CD4-positive, alpha-beta T cell treated with Interleukin-6 for 4 hours (primary cell): ENCODE measurements around the gene CACNA1S.
A peak's percentile ranks its signal among the peaks of the same experiment; 100 is the strongest.

Experiments used
- DNase-seq: peaks from one replicate; pipeline ENCODE4 v3.0.0-alpha.2; 2020; ENCODE audit warnings: mixed read lengths

CACNA1S gene

DNA sequence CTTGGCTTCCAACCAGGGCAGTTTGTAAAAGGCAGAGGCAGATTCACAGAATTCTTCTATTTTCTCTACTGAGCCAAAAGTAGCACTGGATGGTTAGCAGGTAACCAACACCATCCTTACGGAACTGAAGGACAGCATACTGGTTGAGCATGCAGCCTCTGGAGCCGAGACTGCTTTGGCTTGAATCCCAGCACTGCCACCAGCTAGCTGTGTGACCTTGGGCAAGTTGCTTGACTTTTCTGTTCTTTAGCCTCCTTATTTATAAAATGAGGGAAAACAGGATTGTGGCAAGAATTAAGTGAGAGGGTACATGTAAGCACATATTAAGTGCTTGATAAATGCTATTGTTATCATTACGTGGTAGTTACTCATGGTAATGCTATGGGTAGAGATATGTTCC, 19.5 kb downstream of the CACNA1S start:
- no peak for DNase-seq

DNA sequence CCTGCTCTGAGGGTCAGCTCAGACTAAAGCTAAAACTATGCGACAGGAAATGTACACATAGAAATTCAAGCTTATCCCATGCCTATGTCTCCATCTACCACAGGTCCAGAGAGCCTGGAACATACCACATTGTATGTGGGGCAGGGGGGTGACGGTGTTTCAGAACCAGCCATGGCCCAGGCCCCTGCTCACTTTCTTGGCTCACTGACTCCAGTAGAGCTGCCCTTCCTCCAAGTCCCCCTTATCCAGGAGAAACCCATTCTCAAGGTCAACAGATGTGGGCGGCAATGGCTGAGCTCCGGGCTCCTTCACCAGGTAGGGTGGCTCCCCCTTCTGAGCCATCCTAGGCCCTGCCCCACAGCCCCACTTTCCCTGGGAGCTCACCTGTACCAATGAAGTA, 21.0 kb downstream of the CACNA1S start:
- DNase-seq, result no peak

DNA sequence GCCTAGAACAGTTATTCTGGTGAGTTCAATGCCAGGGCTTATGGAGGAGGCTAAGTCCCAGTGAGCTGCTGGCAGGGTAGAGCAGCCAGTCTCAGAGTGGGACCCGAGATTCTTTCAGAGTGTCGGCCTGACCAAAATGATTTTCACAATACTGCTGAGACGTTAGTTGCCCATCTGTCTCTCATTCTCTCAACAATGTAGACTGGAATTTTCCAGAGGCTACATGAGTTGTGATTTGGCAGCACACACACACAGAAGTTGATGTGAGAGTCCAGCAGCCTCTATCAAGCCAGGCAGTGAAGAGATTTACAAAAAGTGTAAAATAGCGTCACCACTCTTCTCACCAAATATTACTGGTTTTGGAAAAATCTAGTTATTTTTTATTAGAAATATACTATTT, 21.7 kb downstream of the CACNA1S start:
- DNase-seq, result no peak

DNA sequence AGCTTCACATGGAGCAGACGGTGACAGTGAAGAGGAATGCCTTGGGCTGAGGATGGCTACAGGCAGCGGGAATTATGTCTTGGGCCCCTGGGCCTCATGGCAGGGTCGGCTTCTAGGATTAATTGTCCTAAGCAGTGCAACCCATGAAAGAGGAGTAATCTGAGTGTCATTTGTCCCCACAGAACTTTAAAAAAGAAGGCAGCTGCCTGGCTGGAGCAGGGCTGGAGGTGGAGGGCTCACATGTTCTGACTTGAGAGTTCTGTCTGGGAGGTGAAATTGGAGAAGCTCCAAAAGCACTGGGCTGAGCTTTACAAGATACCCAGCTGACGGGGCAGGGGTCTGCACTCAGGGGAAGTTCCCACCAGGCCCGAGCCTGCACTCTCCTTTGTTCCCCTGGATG, 22.6 kb downstream of the CACNA1S start:
- no peak for DNase-seq

DNA sequence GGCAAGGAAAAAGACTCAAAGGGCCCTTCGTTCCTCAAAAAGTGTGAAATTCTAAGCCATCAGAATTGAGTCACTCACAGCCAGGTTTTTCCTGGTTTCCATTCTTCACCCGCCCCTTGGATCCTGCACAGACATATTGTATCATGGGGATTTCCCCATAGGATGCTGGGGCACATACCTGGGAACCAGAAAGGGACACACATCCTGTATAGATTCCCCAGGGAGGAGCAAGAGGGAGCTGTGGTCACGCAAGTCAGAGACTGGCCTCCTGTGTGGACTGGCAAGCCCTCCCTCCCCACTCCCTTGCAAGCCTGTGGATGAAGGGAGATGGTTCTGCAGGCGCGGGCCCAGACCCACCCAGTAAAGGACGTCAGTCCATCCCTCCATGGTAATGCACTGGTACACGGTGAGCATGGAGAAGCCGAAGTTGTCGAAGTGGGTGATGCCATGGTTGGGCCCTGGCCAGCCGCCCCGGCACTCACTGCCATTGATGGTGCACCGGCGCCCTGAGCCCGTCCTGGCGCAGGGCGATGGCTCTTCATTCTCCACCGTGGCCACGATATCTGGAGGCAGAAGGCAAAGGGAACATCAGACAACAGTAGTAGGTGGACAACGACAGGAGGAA, 23.2 kb downstream of the CACNA1S start:
- DNase-seq, result no peak

DNA sequence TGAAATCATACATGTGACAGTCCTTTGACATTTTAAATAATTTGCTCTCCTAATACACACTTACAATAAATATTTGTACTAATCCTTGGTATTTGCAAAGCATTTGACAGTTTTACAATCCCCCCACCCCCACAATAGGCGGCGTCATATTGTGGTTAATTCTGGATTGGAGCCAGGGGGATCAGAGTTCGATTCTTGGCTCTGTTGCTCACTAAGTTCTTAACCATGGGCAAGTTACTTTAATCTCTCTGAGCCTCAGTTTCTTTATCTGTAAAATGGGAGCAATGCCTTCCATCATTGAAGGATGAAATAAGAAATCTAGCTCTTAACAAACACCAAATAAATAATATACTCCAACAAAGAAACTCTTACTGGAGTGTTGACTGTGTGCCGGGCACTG, 23.8 kb downstream of the CACNA1S start:
- DNase-seq, result no peak

DNA sequence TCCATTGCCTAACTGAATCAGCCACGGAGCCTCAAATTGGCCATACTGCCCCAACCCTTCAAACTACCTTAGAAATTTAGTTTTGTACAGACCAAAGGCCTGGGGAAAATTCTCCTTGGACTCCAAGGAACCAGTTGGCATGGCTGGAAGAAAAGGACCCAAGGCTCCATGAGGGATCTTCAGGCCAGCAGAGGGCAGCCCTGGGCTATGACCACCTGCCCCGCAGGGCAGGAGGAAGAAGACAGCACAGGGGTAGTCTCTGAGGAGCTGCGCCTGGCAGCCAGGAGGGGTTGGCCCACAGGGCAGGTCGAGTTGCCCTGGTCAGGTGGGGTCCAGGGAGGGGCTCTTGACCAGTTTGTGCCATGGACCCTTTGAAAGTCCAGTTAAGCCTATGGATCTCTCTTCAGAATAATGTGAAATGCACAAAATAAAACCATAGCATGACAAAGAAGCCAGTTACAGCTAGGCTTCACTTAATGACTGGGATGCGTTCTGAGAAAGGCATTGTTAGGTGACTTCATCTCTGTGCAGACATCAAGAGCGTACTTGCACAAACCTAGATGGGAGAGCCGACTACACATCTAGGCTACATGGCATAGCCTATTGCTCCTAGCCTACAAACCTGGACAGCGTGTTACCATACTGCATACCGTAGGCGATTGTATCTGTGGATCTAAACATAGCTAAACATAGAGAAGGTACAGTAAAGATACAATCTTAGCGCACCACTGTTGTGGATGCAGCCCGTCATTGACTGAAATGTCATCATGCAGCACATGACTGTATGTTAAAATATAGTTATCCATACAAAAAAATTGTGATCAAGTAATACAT, 26.1 kb downstream of the CACNA1S start:
- peak; percentile 55 for DNase-seq

DNA sequence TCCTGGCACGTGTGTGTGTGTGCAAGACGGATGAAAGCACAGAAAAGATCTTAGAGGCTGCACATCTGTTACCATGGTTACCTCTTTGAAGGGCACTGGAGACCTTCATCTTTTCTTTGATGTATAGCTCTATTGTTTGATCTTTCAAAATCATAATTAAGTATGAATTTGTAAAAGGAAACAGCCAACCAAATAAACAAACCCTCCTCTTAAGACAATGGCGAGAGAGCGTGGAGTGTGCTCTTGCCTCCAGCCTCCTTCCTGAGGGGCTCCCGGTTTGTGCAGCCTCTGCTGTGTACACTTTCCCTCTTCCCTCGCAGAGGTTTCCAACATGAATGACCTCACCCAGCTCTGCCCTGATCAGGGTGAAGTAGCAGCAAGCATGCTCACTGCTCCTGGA, 27.9 kb downstream of the CACNA1S start:
- no peak for DNase-seq

DNA sequence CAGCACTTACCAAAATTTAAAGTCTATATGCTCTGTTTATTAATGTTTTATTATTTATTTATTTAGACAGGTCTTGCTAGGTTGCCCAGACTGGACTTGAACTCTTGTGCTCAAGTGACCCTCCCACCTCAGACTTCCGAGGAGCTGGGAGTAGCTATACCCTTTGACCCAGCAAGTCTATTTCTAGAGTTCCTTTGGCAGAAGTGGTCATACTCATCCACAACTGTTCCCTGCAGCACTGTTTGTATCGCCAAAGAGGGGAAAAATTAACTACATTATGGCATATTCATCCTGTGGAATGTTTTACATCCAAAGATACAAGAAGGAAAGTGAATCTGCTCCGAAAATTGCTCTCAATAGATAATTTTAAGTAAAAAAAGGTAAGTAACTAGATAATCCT, 28.5 kb downstream of the CACNA1S start:
- DNase-seq, result no peak

DNA sequence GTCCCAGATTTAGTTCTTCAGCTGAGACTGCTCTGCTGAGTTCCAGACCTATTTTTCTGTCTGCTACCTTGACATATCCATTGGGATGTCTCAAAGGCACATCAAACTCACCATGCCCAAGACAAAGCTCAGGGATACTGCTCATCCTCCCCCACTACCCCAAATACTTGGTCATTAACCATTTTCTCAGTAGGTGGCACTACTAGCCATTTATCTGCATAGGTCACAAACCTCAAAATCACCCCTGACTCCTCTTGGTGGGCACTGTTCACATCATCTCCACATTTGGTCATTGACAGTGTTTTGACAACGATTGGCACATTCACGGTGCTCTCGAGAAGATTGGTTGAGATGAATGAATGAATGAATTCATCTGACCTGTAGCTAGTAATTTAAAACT, 32.1 kb downstream of the CACNA1S start:
- DNase-seq, result no peak

DNA sequence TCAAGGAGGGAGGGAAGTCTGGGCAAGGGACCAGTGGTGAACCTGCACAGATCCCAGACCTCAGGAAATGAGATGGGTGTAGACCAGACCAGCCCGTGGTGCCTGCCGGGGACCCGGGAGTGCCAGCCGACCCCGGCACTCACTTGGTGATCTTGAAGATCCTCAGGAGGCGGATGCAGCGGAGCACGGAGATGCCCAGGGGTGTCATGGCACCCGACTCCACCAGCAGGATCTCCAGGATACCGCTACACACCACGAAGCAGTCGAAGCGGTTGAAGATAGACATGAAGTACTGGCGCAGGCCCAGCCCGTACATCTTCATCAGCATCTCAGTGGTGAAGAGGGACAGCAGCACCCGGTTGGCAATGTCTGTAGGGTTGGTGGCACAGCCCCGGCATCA, 34.5 kb downstream of the CACNA1S start:
- DNase-seq, result no peak

DNA sequence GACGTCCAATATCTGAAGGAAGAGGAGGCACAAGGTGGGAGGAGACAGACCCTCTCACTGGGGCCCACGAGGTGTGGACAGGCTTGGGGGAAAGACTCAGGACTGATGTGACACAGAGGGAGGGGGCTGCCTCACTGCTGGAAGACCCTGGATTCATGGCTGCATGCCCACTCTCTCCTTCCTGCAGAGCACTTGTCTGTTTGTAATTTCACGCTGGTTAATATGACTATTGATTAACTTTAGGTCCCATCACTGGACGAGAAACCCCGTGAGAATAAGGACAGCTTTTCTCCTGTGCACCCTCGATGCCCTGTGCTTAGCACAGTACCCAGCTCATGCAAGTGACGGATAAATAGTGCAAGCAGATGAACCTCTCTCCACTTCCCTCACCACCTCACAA, 35.1 kb downstream of the CACNA1S start:
- DNase-seq, result no peak

DNA sequence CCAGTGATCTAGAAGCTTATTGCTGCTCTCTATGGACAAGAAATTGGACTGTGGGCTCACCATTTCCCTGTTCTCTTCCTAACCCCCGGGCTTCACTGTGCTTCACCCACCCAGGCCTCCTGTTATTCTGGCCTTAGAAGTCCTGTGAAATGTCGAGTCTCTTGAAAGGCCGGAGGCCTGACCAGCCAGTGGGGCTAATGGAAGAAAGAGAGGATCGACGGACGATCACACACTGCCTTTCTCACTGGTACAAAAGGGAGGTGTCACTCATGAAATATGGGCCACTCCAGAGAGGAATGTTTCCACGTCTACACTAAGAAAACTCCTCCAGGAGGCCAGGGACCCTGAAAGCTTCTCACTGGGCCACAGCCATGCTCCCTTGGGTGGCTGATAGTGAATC, 36.1 kb downstream of the CACNA1S start:
- DNase-seq, result no peak

DNA sequence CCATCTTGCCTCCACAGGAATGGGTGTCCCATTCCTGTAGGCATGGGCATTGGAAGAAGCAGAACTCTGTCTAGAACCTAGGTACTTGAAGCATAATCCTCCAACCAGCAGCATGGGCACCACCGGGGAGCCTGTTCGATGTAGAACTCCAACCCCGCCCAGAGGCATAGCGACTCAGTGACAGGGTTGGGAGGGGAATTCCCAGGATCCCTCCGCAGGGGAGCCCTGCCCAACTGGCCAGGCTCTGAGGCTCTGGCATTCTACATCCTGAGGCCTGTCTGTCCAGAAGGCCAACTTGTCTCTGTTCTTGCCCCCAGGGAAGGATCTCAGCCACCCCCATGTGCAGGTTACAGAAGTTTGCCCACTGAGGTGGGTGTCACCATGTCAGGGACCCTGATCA, 38.2 kb downstream of the CACNA1S start:
- DNase-seq, result no peak

DNA sequence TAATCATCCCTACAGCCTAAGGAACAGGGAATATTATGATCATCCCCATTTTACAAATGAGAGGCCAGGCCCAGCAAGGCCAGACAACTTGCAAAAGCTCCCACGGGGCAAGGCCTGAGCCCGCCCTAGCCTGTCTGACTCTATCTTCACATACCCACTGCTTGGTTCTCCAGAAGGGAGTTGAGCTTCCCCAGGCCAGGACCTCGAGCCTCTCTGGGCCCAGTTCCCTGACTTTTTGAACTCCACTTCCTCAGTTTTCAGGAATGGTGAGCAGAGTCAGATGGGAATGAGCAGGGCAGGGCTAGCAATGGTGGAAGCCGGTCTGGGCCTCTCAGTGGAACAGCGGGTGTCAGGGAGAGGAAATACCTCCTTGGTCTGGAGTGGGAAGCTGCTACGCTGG, 39.3 kb downstream of the CACNA1S start:
- DNase-seq, result no peak

DNA sequence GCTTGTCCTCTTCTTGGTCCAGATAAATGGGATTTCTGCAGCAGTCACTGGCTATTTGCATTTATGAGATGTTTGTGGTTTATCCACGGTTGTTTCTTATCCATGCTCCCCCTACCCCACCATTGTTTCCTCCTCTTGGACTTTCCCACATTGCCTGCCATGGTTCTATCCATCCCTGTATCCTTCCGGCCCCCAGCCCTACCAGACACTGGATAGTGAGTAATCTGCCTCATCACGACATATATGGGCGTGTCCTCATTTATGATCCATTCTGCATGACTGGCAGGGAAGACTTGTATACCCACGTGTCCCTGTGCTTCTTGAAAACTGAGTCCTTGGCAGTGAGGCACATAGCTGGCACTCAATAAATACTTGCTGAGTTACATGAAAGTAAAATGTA, 40.1 kb downstream of the CACNA1S start:
- no peak for DNase-seq

DNA sequence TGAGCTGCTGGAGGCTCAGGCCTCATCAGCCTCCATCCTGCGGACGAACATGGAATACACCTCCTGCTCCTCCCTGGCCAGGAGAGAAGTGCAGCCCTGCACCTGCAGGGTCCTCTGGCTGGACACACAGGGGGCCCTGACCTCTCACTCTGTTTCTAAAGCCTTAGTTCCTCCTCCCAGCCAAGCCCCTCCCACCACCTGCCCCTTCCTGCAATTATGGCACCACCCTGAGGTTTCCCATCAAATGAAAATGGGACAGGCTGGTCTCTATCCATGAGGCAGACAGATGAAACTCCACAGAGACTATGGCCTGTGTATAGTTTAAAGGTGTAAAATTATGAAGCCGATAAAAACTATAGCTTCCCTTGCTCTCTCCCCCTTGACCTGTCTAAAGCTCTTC, 42.6 kb downstream of the CACNA1S start:
- DNase-seq, result no peak

DNA sequence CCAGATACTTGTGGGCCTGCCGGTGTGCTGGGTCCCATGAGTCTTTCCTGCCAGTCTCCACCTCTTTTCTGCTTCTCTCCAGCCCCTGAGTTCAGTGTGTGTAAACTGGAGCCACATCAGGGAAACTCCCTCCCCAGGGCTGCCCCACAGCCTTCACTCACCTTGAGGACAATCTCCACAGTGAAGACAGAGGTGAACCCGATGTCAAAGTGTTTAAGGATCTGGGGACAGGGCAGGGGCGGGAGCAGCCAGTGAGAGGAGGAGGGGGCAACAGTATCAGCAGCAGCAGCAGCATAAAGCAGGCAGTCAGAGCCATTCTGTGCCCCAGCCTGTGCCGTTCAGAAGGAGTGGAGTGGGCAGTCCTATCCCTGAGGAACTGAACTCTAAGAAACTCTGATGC, 43.2 kb downstream of the CACNA1S start:
- no peak for DNase-seq

DNA sequence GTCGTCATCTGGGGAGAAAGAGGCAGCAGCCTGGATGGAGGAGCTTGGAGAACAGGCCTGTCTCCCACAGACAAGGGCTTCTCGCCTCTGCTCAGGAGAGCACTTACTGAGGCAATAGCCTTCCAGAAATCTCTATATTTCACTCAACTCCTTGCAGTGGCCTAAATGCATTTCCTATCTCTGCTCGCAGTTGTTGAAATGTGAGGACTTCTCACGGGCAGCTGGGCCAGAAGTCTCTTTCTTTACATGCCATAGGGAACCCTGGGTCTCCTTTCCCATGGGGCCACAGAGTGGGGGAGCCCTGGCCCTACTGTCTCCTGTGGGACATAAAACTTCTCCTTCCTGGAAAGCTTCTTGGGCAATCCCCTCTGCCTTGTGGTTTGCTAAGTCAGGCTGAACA, 45.2 kb downstream of the CACNA1S start:
- DNase-seq, result no peak

DNA sequence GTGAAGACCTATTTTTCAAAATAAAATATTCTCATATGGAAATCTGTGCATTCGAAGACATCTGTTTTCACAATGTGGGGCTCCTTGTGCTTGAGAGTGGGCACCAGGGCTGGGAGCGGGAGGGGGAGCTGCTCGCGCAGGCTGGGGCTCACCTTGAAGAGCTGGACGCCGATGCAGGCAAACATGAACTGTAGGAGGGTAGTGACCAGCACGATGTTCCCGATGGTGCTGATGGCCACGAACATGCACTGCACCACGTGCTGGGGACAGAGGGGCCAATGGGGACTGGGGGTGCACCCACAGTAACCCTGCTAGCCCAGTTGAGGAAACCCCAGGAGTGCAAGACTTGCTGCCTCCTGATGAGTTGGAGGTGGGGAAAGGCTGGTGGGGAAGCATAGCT, 46.5 kb downstream of the CACNA1S start:
- no peak for DNase-seq

DNA sequence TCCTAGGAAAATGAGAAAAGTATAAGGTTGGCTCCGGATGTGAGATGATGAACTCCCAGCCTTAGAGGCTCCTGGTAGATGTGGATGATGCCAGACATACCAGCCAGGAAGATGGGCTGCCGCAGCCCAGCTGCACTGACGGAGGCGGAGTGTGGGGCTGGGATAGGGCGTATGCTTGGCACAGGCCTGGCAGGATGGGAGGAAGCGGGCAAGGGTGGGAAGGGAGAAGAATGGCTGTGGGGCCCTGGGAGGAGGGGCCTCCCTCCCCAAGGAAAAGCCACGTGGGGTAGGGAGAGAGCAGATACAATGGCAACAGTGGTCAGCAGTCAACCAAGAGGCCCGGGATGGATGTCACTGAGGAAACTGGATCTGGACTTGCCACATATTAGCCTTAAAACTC, 47.4 kb downstream of the CACNA1S start:
- DNase-seq, result no peak

DNA sequence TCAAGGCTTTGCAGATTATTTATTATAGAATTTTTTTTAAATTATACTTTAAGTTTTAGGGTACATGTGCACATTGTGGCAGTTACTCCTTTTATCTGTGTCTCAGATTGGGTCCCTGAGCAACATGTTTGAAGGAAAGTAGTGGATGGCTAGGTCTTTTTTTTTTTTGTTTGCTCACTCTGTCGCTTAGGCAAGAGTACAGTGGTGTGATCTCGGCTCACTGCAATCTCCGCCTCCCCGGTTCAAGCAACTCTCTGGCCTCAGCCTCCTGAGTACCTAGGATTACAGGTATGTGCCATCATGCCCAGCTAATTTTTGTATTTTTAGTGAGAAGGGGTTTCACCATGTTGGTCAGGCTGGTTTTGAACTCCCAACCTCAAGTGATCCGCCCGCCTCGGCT, 49.1 kb downstream of the CACNA1S start:
- no peak for DNase-seq

DNA sequence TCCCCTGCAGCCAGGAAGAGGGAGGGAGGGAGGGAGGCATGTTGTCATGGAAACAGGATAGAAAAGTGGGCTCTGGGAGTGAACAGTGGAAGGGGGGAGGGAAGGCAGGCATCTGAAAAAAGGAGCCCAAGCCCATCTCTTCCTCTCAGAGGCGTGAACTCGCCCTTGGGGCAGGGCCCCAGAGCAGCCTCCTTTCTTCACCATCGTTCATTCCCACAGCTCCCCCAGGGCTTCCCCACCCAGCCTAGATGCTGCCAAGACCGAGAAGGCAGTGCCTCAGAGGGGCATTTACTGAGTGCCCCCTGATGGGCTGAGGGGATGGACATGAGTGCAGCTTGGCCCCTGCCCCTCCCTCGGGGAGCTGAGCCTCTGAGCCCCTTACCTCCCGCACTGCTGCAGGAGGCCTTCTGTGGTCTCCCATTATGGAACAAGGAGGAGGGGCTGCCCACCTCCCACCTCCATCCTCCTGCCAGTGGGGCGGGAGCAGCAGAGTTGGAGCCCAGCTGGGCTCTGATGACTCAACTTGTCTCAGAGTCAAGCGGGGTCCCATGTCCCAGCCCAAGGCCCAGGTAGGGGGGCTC, 49.6 kb downstream of the CACNA1S start:
- no peak for DNase-seq

DNA sequence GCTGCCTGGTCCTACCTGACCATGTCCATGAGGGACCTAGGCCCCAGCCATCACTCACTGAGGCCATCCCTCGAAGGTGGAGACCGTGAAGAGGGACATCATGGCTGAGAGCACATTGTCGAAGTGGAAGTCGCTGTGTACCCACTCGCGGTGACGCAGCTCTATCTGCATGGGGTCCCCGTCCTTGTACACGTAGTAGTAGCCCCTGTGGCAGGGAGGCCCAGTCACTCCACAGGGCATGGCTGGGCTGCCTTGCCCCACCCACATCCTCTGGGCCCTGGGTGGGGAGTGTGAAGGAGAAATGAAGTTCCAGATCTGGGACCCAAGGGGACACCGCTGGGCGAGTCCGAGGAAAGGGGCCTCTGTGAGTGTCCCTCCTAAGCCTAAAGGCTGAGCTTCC, 50.3 kb downstream of the CACNA1S start:
- DNase-seq, result no peak

DNA sequence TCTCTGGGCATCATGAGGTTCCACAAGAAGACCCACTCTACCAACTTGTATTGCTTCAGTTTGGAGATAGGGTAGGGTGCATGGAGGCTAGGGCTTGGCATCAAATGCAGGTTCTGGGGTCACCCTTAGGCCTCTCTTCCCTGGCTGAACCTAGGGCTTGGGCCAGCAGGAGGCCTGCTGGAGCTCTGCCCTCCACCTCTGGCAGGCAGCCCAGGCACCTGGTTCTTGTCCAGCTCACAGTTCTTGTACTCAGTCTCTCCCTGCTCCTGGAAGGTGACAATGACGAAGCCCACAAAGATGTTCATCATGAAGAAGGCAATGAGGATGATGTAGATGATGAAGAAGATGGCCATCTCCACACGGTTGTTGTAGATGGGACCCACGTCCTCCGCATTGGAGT, 51.2 kb downstream of the CACNA1S start:
- DNase-seq, result no peak
